Activated gamma-delta T cell treated with anti-CD3 and anti-CD28 coated beads, Interleukin-2, amount 50 U/mL, for 16 hours (primary cell): ENCODE data around the gene NEUROG3.
"Not testable (repeated sequence)": the region's sequence is repeated elsewhere in the genome, so short reads cannot be mapped to it uniquely, and the experiment has no call there.

Source experiments
- DNase-seq: peaks from one replicate; pipeline ENCODE4 v3.0.0-alpha.2; 2020; ENCODE audit warnings: low read depth

The NEUROG3 gene

GRCh38 chr10:69571618-69572158, 1.5 kb downstream of the NEUROG3 start:
- DNase-seq, result no peak

GRCh38 chr10:69570050-69570816, 3.0 kb downstream of the NEUROG3 start:
- no peak for DNase-seq

- DNase-seq, result no peak
Observed at GRCh38 chr10:69569396-69569934, 3.8 kb downstream of the NEUROG3 start.

- DNase-seq, result no peak
Observed at GRCh38 chr10:69568472-69569395, 4.5 kb downstream of the NEUROG3 start.

- no peak for DNase-seq
Observed at GRCh38 chr10:69567920-69568319, 5.3 kb downstream of the NEUROG3 start.

- no peak for DNase-seq
Observed at GRCh38 chr10:69562731-69563254, 10.4 kb downstream of the NEUROG3 start.

GRCh38 chr10:69559525-69559924, 13.7 kb downstream of the NEUROG3 start:
- DNase-seq, result no peak

- no peak for DNase-seq
Observed at GRCh38 chr10:69558559-69558958, 14.7 kb downstream of the NEUROG3 start.

GRCh38 chr10:69554611-69555010, 18.6 kb downstream of the NEUROG3 start:
- no peak for DNase-seq

GRCh38 chr10:69553328-69553727, 19.9 kb downstream of the NEUROG3 start:
- no peak for DNase-seq

- no peak for DNase-seq
Observed at GRCh38 chr10:69552268-69552667, 21.0 kb downstream of the NEUROG3 start.

- DNase-seq, result no peak
Observed at GRCh38 chr10:69549959-69550358, 23.3 kb downstream of the NEUROG3 start.

- DNase-seq, result no peak
Observed at GRCh38 chr10:69541463-69541862, 31.8 kb downstream of the NEUROG3 start.

GRCh38 chr10:69538461-69538860, 34.8 kb downstream of the NEUROG3 start:
- DNase-seq, result no peak

- no peak for DNase-seq
Observed at GRCh38 chr10:69537449-69537848, 35.8 kb downstream of the NEUROG3 start.

- not testable (repeated sequence) for DNase-seq
Observed at GRCh38 chr10:69536521-69536920, 36.7 kb downstream of the NEUROG3 start.

- DNase-seq, result no peak
Observed at GRCh38 chr10:69533658-69534057, 39.6 kb downstream of the NEUROG3 start.

- no peak for DNase-seq
Observed at GRCh38 chr10:69527961-69528360, 45.3 kb downstream of the NEUROG3 start.
